HTR-8/SVneo (cell line): ENCODE data around the gene RAC2.

Experiments used
- DNase-seq: peaks from one replicate; pipeline ENCODE4 v3.0.0; 2011; ENCODE audit warnings: low spot score, mixed read lengths; ENCODE audit not compliant: insufficient read length
- FAIRE-seq: peaks from 2 replicates; lab custom pipeline; 2011; peaks lifted over from hg19 to GRCh38; lab: Jason Lieb, UNC

The RAC2 gene

GRCh38 chr22:37276776-37277175 is 32.7 kb upstream of the RAC2 start:
- DNase-seq, result no peak
- FAIRE-seq, result no peak

- DNase-seq (no peak), FAIRE-seq (no peak)
Observed at GRCh38 chr22:37275622-37276021, 31.6 kb upstream of the RAC2 start.

GRCh38 chr22:37275134-37275533 is 31.1 kb upstream of the RAC2 start:
- FAIRE-seq (no peak), DNase-seq (no peak)

- DNase-seq, result no peak
Observed at GRCh38 chr22:37274380-37274862, 30.4 kb upstream of the RAC2 start.

GRCh38 chr22:37273846-37274225 is 29.8 kb upstream of the RAC2 start:
- DNase-seq (no peak), FAIRE-seq (no peak)

More at GRCh38 chr22:37274380-37274862, 30.4 kb upstream of the RAC2 start:
- FAIRE-seq, result no peak

- DNase-seq (peak; percentile 29), FAIRE-seq (no peak)
Observed at GRCh38 chr22:37273126-37273845, 29.2 kb upstream of the RAC2 start.

- FAIRE-seq, result no peak
Observed at GRCh38 chr22:37270928-37271650, 27.0 kb upstream of the RAC2 start.

GRCh38 chr22:37269936-37270678 is 26.0 kb upstream of the RAC2 start:
- DNase-seq, result no peak
- FAIRE-seq, result no peak

More at GRCh38 chr22:37270928-37271650, 27.0 kb upstream of the RAC2 start:
- no peak for DNase-seq

- no peak for DNase-seq
- no peak for FAIRE-seq
Observed at GRCh38 chr22:37267661-37268413, 23.8 kb upstream of the RAC2 start.

GRCh38 chr22:37267135-37267587 is 23.1 kb upstream of the RAC2 start:
- FAIRE-seq (no peak), DNase-seq (peak; percentile 44)

GRCh38 chr22:37266581-37267134 is 22.6 kb upstream of the RAC2 start:
- DNase-seq (no peak), FAIRE-seq (no peak)

- FAIRE-seq (no peak), DNase-seq (no peak)
Observed at GRCh38 chr22:37263966-37264887, 20.2 kb upstream of the RAC2 start.

- DNase-seq (no peak), FAIRE-seq (no peak)
Observed at GRCh38 chr22:37262346-37262745, 18.3 kb upstream of the RAC2 start.

- no peak for FAIRE-seq
Observed at GRCh38 chr22:37260901-37261336, 16.9 kb upstream of the RAC2 start.

GRCh38 chr22:37260155-37260795 is 16.2 kb upstream of the RAC2 start:
- DNase-seq, result no peak
- no peak for FAIRE-seq

More at GRCh38 chr22:37260901-37261336, 16.9 kb upstream of the RAC2 start:
- DNase-seq, result peak; percentile 56

- DNase-seq (peak; percentile 28), FAIRE-seq (no peak)
Observed at GRCh38 chr22:37259540-37260029, 15.5 kb upstream of the RAC2 start.

GRCh38 chr22:37258753-37259401 is 14.8 kb upstream of the RAC2 start:
- no peak for DNase-seq
- FAIRE-seq, result no peak
